IPS-15b (cell line): ENCODE measurements around the gene CLEC16A.
"Not testable (repeated sequence)": the region's sequence is repeated elsewhere in the genome, so short reads cannot be mapped to it uniquely, and the experiment has no call there.

Experiments used
- H3K27me3 ChIP-seq: one replicate; pipeline ENCODE4 v1.6.1; 2013; ENCODE audit warnings: low read length; ENCODE audit not compliant: control insufficient read depth, insufficient read depth
- H3K36me3 ChIP-seq: one replicate; pipeline ENCODE4 v1.6.1; 2013; ENCODE audit warnings: low read length; ENCODE audit not compliant: control insufficient read depth, insufficient read depth
- H3K4me1 ChIP-seq: one replicate; pipeline ENCODE4 v1.6.1; 2013; ENCODE audit warnings: mild to moderate bottlenecking, low read length; ENCODE audit not compliant: control insufficient read depth, insufficient read depth
- H3K4me3 ChIP-seq: one replicate; pipeline ENCODE4 v1.5.1; 2013; ENCODE audit warnings: low read depth, low read length
- H3K9ac ChIP-seq: one replicate; pipeline ENCODE4 v1.6.1; 2013; ENCODE audit warnings: low read depth, mild to moderate bottlenecking, low read length
- H3K9me3 ChIP-seq: one replicate; pipeline ENCODE4 v1.6.1; 2013; ENCODE audit warnings: mild to moderate bottlenecking, low read length; ENCODE audit not compliant: control insufficient read depth, insufficient read depth

Gene CLEC16A

DNA sequence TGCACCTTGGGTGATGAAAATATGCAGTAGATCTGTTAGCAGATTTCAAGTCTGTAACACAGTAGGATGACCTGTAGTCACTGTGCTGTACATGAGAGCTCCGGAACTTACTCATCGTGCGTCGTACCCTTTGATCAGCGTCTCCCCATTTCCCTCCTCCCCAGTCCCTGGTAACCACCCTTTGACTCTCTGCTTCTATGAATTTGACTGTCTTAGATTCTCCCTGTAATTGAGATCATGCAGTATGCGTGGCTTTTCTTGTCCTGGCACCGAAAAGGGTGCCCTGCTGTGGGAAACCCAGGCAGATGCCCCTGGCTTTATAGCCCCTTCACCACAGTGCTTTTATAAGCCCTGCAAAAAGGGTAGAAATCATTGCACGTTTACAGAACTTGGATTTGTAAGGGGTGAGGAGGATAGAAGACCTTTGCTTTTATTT is 20.5 kb downstream of the CLEC16A start:
- Histone ChIP-seq H3K27me3 (no peaks in the 10 kb centered on the region), H3K4me1 (no peaks in the 10 kb centered on the region), H3K4me3 (no peak overlapping the region), H3K9ac (no peak overlapping the region), H3K9me3 (no peaks in the 10 kb centered on the region), H3K36me3 (peaks cover 23% of the 10 kb centered on the region)

- no peaks in the 10 kb centered on the region for H3K9me3 ChIP-seq
- no peak overlapping the region for H3K4me3 ChIP-seq
- H3K36me3 ChIP-seq, result peaks cover 23% of the 10 kb centered on the region
- H3K9ac ChIP-seq, result no peak overlapping the region
- no peaks in the 10 kb centered on the region for H3K4me1 ChIP-seq
- H3K27me3 ChIP-seq, result no peaks in the 10 kb centered on the region
Observed at GRCh38 chr16:10965440-10966061, 21.2 kb downstream of the CLEC16A start.

GRCh38 chr16:10966129-10966528 is 21.8 kb downstream of the CLEC16A start:
- no peaks in the 10 kb centered on the region for H3K27me3 ChIP-seq
- H3K4me3 ChIP-seq, result no peak overlapping the region
- H3K9ac ChIP-seq, result no peak overlapping the region
- peaks cover 23% of the 10 kb centered on the region for H3K36me3 ChIP-seq
- H3K9me3 ChIP-seq, result no peaks in the 10 kb centered on the region
- no peaks in the 10 kb centered on the region for H3K4me1 ChIP-seq

DNA sequence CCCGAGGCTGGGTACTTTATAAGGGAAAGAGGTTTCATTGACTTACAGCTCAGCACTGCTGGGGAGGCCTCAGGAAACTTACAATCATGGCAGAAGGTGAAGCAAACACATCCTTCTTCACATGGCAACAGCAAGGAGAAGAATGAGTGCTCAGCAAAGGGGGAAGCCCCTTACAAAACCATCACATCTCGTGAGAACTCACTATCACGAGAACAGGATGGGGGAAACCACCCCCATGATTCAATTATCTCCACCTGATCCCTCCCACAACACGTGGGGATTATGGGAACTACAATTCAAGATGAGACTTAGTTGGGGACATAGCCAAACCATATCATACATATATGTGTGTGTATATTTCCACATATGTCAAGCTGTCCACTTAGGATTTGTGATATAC is 22.2 kb downstream of the CLEC16A start:
- H3K9ac ChIP-seq, H3K4me1 ChIP-seq, H3K27me3 ChIP-seq, H3K9me3 ChIP-seq, H3K4me3 ChIP-seq: not testable (repeated sequence)
- peaks cover 21% of the 10 kb centered on the region for H3K36me3 ChIP-seq

DNA sequence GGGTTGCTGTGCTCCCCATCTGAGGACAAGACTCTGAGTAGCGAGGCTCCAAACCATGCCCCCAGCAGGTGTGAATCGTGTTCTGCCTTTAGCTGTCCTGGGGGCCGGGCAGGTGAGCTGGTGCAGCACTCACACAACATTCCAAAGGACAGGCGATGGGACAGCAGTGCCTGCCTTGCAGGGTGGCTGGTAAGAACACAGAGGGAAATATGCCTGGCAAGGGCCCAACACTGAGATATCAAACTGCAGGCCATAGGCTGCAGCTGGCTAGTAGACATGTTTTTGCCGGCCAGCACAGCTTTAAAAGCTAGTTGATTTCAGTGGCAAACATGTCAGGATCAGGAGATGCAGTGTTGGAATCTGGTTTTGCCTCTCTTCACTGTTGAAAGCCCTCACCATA is 23.6 kb downstream of the CLEC16A start:
- Histone ChIP-seq H3K27me3 (no peaks in the 10 kb centered on the region), H3K4me3 (no peak overlapping the region), H3K9ac (no peak overlapping the region), H3K4me1 (peaks cover 3% of the 10 kb centered on the region), H3K36me3 (peaks cover 12% of the 10 kb centered on the region), H3K9me3 (no peaks in the 10 kb centered on the region)

GRCh38 chr16:10968498-10968897 is 24.1 kb downstream of the CLEC16A start:
- H3K9me3 ChIP-seq, result no peaks in the 10 kb centered on the region
- H3K27me3 ChIP-seq, result no peaks in the 10 kb centered on the region
- peaks cover 6% of the 10 kb centered on the region for H3K36me3 ChIP-seq
- H3K4me3 ChIP-seq, result no peak overlapping the region
- peaks cover 3% of the 10 kb centered on the region for H3K4me1 ChIP-seq
- H3K9ac ChIP-seq, result no peak overlapping the region

DNA sequence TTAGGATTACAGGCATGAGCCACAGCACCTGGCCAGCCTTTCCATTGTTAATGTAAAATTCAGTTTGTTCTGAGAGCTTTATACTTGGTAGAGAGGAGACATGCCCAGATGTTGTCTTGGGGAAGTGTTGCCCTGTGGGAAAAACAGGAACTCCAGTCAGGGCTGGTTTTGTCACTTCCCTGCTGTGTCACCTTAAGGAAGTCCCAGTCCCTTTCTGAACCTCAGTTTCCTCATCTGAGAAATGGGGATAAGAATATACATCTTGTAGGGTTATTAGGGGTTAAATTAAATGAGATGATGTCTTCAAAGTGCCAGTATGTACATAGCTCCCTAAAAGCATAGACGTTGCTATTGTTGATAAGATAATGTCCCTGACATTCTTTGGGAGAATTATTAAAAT is 25.3 kb downstream of the CLEC16A start:
- H3K9me3 ChIP-seq, result no peaks in the 10 kb centered on the region
- peaks cover 4% of the 10 kb centered on the region for H3K36me3 ChIP-seq
- H3K27me3 ChIP-seq, result no peaks in the 10 kb centered on the region
- H3K4me3 ChIP-seq, result no peak overlapping the region
- H3K9ac ChIP-seq, result no peak overlapping the region
- peaks cover 3% of the 10 kb centered on the region for H3K4me1 ChIP-seq

GRCh38 chr16:10970065-10970464 is 25.7 kb downstream of the CLEC16A start:
- Histone ChIP-seq H3K9me3 (no peaks in the 10 kb centered on the region), H3K9ac (no peak overlapping the region), H3K4me1 (peaks cover 3% of the 10 kb centered on the region), H3K36me3 (peaks cover 4% of the 10 kb centered on the region), H3K27me3 (no peaks in the 10 kb centered on the region), H3K4me3 (no peak overlapping the region)

DNA sequence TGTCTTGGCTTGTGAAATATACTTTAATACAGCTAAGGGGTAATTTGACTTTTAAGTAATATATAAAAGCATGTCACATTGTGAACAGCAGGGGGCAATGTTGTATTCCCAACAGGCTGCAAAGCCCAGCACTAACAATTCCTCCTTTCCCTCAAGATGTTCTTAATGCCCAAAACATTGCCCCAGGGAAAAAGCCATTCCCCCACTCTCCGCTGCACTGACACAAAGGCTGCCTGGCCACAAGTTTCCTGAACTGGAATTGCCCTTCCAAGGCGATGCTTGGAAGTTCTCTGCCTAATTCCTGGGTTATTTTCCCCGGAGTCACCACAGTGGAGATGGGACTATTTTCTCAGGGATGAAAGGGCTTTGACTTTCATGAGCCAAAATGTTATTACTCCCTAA is 27.2 kb downstream of the CLEC16A start:
- H3K9ac ChIP-seq, result peak overlapping the region; percentile 0

GRCh38 chr16:10972108-10972818 is 27.9 kb downstream of the CLEC16A start:
- peak overlapping the region; percentile 0 for H3K9ac ChIP-seq
- no peaks in the 10 kb centered on the region for H3K27me3 ChIP-seq
- H3K36me3 ChIP-seq, result no peaks in the 10 kb centered on the region
- H3K4me3 ChIP-seq, result no peak overlapping the region
- H3K4me1 ChIP-seq, result peaks cover 3% of the 10 kb centered on the region
- H3K9me3 ChIP-seq, result no peaks in the 10 kb centered on the region

More for the DNA sequence above, 27.2 kb downstream of the CLEC16A start:
- H3K27me3 ChIP-seq, result no peaks in the 10 kb centered on the region
- H3K9me3 ChIP-seq, result no peaks in the 10 kb centered on the region
- H3K36me3 ChIP-seq, result peaks cover 4% of the 10 kb centered on the region
- peaks cover 3% of the 10 kb centered on the region for H3K4me1 ChIP-seq
- H3K4me3 ChIP-seq, result no peak overlapping the region

- no peak overlapping the region for H3K9ac ChIP-seq
- no peaks in the 10 kb centered on the region for H3K36me3 ChIP-seq
Observed at GRCh38 chr16:10972819-10973464, 28.6 kb downstream of the CLEC16A start.

DNA sequence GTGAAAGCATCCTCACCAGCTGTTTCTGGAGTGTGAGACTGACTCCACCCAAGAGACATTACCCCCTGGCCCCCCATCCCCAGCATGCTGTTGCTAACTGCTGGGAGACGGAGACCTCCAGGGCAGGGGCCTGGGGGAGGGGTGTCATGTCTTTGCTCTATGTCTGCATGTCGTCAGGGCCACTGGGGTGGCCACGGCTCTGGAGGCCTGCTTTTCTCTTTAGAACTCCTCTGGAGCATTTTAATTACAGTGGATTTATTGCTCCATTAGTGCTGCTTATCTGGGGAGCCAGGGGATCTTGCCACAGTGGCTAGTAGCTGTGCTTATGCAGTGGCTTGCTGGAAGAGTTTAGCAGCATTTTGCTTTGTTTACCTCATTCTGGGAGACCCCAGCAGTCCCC is 32.3 kb downstream of the CLEC16A start:
- Histone ChIP-seq H3K36me3 (no peaks in the 10 kb centered on the region), H3K9ac (no peak overlapping the region), H3K27me3 (no peaks in the 10 kb centered on the region), H3K4me3 (no peak overlapping the region), H3K4me1 (peaks cover 3% of the 10 kb centered on the region), H3K9me3 (no peaks in the 10 kb centered on the region)

More at GRCh38 chr16:10972819-10973464, 28.6 kb downstream of the CLEC16A start:
- Histone ChIP-seq H3K4me3 (no peak overlapping the region), H3K9me3 (no peaks in the 10 kb centered on the region), H3K4me1 (peaks cover 3% of the 10 kb centered on the region), H3K27me3 (no peaks in the 10 kb centered on the region)
